ENCODE data around the gene MTHFD1L.

DNA sequence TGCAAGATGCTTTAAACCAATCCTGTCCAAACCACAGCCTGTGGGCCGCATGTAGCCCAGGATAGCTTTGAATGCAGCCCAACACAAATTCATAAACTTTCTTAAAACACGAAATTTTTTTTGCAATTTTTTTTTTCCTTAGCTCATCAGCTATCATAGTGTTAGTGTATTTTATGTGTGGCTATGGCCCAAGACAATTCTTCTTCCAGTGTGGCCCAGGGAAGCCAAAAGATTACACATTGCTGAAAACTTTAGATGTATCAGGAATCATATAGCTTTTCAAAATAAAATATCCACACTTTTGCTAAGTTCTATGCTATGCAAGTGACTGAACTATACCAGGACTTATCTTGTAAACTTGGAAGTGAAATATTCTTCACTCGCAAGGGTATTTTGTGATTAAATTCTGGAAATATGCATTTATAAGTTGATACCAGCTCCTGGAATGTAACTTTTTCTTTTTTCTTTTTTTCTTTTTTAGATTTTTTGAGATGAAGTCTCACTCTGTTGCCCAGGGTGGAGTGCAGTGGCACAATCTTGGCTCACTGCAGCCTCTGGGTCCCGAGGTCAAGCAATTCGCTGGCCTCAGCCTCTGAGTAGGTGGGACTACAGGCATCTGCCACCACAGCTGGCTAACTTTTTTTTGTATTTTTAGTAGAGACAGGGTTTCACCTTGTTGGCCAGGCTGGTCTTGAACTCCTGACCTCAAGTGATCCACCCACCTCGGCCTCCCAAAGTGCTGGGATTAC is 49.8 kb downstream of the MTHFD1L start:
- TF ChIP-seq, protein P1, sequence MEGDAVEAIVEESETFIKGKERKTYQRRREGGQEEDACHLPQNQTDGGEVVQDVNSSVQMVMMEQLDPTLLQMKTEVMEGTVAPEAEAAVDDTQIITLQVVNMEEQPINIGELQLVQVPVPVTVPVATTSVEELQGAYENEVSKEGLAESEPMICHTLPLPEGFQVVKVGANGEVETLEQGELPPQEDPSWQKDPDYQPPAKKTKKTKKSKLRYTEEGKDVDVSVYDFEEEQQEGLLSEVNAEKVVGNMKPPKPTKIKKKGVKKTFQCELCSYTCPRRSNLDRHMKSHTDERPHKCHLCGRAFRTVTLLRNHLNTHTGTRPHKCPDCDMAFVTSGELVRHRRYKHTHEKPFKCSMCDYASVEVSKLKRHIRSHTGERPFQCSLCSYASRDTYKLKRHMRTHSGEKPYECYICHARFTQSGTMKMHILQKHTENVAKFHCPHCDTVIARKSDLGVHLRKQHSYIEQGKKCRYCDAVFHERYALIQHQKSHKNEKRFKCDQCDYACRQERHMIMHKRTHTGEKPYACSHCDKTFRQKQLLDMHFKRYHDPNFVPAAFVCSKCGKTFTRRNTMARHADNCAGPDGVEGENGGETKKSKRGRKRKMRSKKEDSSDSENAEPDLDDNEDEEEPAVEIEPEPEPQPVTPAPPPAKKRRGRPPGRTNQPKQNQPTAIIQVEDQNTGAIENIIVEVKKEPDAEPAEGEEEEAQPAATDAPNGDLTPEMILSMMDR (IDR thresholded peaks at IDR 0.05; ENCODE audit: control extremely low read depth in 1 of 3, insufficient read depth in 1 of 3, low read depth in 1 of 3, low read length in 3 of 3), result no peak
- TF ChIP-seq HDAC6 (IDR thresholded peaks at IDR 0.05; ENCODE audit: low read depth, low read length) (no peak), YY1 (IDR thresholded peaks at IDR 0.05; ENCODE audit: low read depth, low read length) (no peak), EZH2 (IDR thresholded peaks at IDR 0.05; ENCODE audit: low read depth, low read length, severe bottlenecking) (no peak), BRCA1 (IDR thresholded peaks at IDR 0.05; ENCODE audit: low read depth, low read length) (no peak)
- TF ChIP-seq, protein P2, sequence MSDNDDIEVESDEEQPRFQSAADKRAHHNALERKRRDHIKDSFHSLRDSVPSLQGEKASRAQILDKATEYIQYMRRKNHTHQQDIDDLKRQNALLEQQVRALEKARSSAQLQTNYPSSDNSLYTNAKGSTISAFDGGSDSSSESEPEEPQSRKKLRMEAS (IDR thresholded peaks at IDR 0.05), result no peak

Measured in H1 (cell line).